ENCODE measurements around the gene POC1A.

- TF ChIP-seq CTCF (IDR thresholded peaks at IDR 0.05) = no peak
- TF ChIP-seq POLR2A (IDR thresholded peaks at IDR 0.05) = no peak
- TF ChIP-seq POLR2AphosphoS5 (IDR thresholded peaks at IDR 0.05) = no peak
- no peak for TF ChIP-seq EP300 (IDR thresholded peaks at IDR 0.05)
Observed at GRCh38 chr3:52190294-52191074, 36.3 kb upstream of the POC1A start.
